HEK293T (cell line): ENCODE results near the gene RUNDC3A.

Experiments used
- CTCF ChIA-PET: fragments of 350-600 bp; formaldehyde crosslinking; extraction: SDS; loops from one replicate; lab custom pipeline; 2021; ENCODE audit warnings: antibody characterized with exemption, inconsistent platforms; lab: Yijun Ruan, JAX
- POLR2A ChIA-PET: fragments of 350-600 bp; formaldehyde crosslinking; extraction: SDS; loops from one replicate; lab custom pipeline; 2020; ENCODE audit warnings: antibody characterized with exemption, inconsistent platforms; lab: Yijun Ruan, JAX
- DNase-seq: peaks from one replicate; pipeline ENCODE4 v3.0.0; 2012; ENCODE audit warnings: mixed read lengths; ENCODE audit errors: extremely low spot score
- ARNT ChIP-seq: fragments of 450-650 bp; IDR thresholded peaks from 2 replicates; pipeline ENCODE4 v1.6.1; 2017; ENCODE audit warnings: mild to moderate bottlenecking
- BHLHE40 ChIP-seq: fragments of 450-650 bp; IDR thresholded peaks from 2 replicates; pipeline ENCODE4 v1.6.1; 2016; ENCODE audit warnings: mild to moderate bottlenecking, moderate library complexity, borderline replicate concordance
- CTBP1 ChIP-seq: fragments of 450-650 bp; IDR thresholded peaks from 2 replicates; pipeline ENCODE4 v1.6.1; 2016; ENCODE audit warnings: borderline replicate concordance
- ELF4 ChIP-seq: fragments of 450-650 bp; IDR thresholded peaks from 2 replicates; pipeline ENCODE4 v1.6.1; 2017; ENCODE audit warnings: antibody characterized with exemption
- FOXA1 ChIP-seq: fragments of 450-650 bp; IDR thresholded peaks from 2 replicates; pipeline ENCODE4 v1.6.1; 2016; ENCODE audit warnings: mild to moderate bottlenecking
- FOXK2 ChIP-seq: fragments of 450-650 bp; IDR thresholded peaks from 2 replicates; pipeline ENCODE4 v1.6.1; 2016; ENCODE audit warnings: mild to moderate bottlenecking
- FOXM1 ChIP-seq: fragments of 450-650 bp; IDR thresholded peaks from 2 replicates; pipeline ENCODE4 v1.6.1; 2017; ENCODE audit warnings: mild to moderate bottlenecking, borderline replicate concordance
- HDGF ChIP-seq: fragments of 450-650 bp; IDR thresholded peaks from 2 replicates; pipeline ENCODE4 v1.6.1; 2017; ENCODE audit warnings: antibody characterized with exemption, borderline replicate concordance
- L3MBTL2 ChIP-seq: fragments of 450-650 bp; conservative IDR thresholded peaks from 2 replicates; pipeline ENCODE4 v1.6.1; 2016; ENCODE audit warnings: mild to moderate bottlenecking
- LEF1 ChIP-seq: fragments of 450-650 bp; IDR thresholded peaks from 2 replicates; pipeline ENCODE4 v1.6.1; 2017; ENCODE audit warnings: mild to moderate bottlenecking, borderline replicate concordance
- NFRKB ChIP-seq: fragments of 450-650 bp; IDR thresholded peaks from 2 replicates; pipeline ENCODE4 v1.6.1; 2016; ENCODE audit warnings: mild to moderate bottlenecking, moderate library complexity
- PKNOX1 ChIP-seq: fragments of 450-650 bp; IDR thresholded peaks from 2 replicates; pipeline ENCODE4 v1.6.1; 2016
- SP1 ChIP-seq: fragments of 450-650 bp; IDR thresholded peaks from 2 replicates; pipeline ENCODE4 v1.6.1; 2017
- SUZ12 ChIP-seq: fragments of 450-650 bp; IDR thresholded peaks from 2 replicates; pipeline ENCODE4 v1.6.1; 2016; ENCODE audit warnings: mild to moderate bottlenecking
- TARDBP ChIP-seq: fragments of 450-650 bp; IDR thresholded peaks from 2 replicates; pipeline ENCODE4 v1.6.1; 2016
- ZNF384 ChIP-seq: fragments of 450-650 bp; IDR thresholded peaks from 2 replicates; pipeline ENCODE4 v1.6.1; 2016

RUNDC3A gene

DNA sequence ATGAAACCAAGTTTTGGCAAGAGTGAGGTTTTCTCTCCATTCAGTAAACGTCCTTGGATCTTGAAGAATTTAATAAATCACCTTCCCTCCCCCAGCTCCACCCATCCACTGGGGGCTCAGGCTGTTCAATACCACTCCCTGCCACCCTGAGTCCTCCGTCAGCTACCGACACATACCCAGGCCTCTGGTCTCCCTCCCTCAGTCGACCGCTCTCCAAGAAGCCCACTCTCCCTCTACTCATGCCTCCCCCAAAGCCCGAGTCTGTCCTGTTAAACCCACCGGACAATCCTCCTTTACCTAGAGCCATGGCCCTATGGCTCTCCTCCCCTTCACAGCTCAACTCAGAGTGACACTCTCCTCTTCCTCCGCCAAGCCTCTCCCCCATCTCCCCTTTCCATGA, 20.8 kb upstream of the RUNDC3A start:
- DNase-seq, result no peak
- ChIA-PET POLR2A (interaction anchor here (0.6 kb wide), 1 partner anchor 24 kb away, joined by 3 read pairs; no protein-coding TSS in a partner anchor), CTCF (interaction anchor here (0.7 to 0.9 kb wide), 2 partner anchors 78 to 294 kb away, joined by 3 read pairs; no protein-coding TSS in a partner anchor)
- no peak for TF ChIP-seq L3MBTL2

DNA sequence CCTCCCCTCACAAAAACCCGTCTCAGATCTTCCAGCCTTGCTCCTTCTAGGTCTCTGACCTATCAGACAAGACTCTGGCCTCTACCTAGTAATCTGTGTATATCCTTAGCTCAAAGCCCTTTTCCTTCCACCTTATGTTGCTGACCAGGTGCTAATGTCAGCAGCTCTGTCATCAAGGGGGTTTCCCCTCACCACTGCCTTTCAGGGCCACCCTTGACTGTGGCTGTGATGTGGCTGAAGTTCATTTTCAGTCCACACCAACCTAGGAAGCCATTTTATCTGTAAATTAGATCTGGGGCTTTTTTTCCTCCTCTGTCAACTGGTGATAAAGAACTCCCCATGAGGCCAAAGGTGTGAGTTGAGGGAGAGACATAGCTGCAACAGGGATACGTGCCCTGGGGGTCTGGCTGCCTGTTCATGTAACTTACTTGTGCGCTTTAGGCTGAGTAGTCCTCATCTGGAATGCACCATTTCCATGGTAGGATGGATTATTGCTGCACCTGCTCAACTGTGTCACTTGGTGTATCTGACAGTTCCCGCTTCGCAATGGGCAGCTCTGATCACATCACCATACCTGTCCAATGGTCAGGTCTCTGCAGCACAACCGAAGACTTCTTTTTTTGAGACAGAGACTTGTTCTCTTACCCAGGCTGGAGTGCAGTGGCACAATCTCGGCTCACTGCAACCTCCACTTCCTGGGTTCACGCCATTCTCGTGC, 14.7 kb upstream of the RUNDC3A start:
- DNase-seq, result no peak
- no peak for TF ChIP-seq ELF4
- no peak for TF ChIP-seq TARDBP
- POLR2A ChIA-PET, result no interaction called here
- CTCF ChIA-PET, result no interaction called here

- no peak for DNase-seq
- POLR2A ChIA-PET, result no interaction called here
- CTCF ChIA-PET, result no interaction called here
- no peak for TF ChIP-seq SP1
- no peak for TF ChIP-seq PKNOX1
- no peak for TF ChIP-seq L3MBTL2
- no peak for TF ChIP-seq BHLHE40
- no peak for TF ChIP-seq ELF4
- no peak for TF ChIP-seq CTBP1
- no peak for TF ChIP-seq ARNT
- no peak for TF ChIP-seq SUZ12
- no peak for TF ChIP-seq FOXM1
These were observed 10.4 kb upstream of the RUNDC3A start for GRCh38 chr17:44297975-44298374.

- ChIA-PET POLR2A (no interaction called here), CTCF (no interaction called here)
- TF ChIP-seq LEF1 (no peak), BHLHE40 (no peak), FOXK2 (no peak)
- DNase-seq, result no peak
These were observed 3.8 kb upstream of the RUNDC3A start for GRCh38 chr17:44304651-44305050.

DNA sequence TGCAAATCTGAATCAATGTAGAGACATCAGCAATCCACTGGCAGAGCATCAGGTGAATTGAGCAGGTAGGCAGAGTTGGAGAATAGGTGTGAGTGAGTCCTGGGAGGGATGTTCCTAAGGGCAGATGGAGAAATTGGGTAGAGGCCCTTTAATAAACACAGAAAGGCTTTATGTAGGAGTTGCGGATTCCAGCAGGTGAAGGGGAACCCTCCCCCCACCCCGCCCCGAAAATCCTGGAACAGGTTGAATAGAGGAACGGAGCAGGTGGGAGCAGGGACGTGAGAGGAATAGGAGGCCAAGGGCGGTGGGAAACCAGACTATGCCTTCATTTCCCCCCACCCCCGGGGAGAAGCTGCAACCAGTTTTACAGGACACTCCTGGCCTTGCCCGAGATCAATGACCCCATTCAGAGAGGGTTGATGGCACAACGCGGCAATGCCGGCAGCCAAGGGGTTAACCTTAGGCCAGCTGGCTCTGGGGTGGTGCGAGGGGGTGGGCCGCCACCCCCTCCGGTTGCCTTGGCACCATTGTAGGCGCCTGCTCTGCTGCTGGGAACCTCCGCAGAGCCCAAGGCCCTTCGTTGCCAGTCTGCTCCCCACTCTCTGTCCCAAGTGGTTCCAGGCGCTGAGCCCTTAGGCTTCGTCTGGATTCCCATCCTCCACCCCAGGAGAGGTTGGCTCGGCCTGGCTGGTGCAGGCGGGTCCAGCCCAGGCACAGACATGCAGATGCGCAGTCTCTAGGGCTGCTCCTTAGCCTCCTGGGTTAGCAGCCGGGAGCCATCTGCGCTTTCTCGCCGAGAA, 814 bp upstream of the RUNDC3A start:
- TF ChIP-seq L3MBTL2 (0 out of 2 replicates have a peak, but pooled peaks have one; percentile 37), CTBP1 (no peak)
- DNase-seq, result peak; percentile 67
- CTCF ChIA-PET, result no interaction called here
- POLR2A ChIA-PET, result interaction anchor here (1.2 kb wide), 1 partner anchor 87 kb away, joined by 3 read pairs; no protein-coding TSS in a partner anchor

GRCh38 chr17:44308865-44309264, 464 bp downstream of the RUNDC3A start:
- ChIA-PET POLR2A (interaction anchor here (1.2 kb wide), 1 partner anchor 88 kb away, joined by 3 read pairs; no protein-coding TSS in a partner anchor), CTCF (no interaction called here)
- TF ChIP-seq SP1, result no peak
- TF ChIP-seq TARDBP, result no peak
- no peak for TF ChIP-seq ELF4
- no peak for TF ChIP-seq PKNOX1
- TF ChIP-seq FOXK2, result no peak
- TF ChIP-seq ARNT, result no peak
- TF ChIP-seq FOXA1, result no peak
- no peak for TF ChIP-seq HDGF
- TF ChIP-seq BHLHE40, result no peak
- TF ChIP-seq LEF1, result no peak
- TF ChIP-seq ZNF384, result no peak
- no peak for TF ChIP-seq L3MBTL2
- no peak for TF ChIP-seq CTBP1
- no peak for TF ChIP-seq NFRKB
- TF ChIP-seq SUZ12, result no peak
- no peak for TF ChIP-seq FOXM1
- peak; percentile 6 for DNase-seq

- TF ChIP-seq HDGF (no peak), L3MBTL2 (no peak), PKNOX1 (no peak), SUZ12 (no peak), NFRKB (no peak), ARNT (no peak), TARDBP (no peak), SP1 (no peak), BHLHE40 (no peak), FOXM1 (no peak), ZNF384 (no peak), ELF4 (no peak), LEF1 (no peak), FOXA1 (no peak), CTBP1 (no peak), FOXK2 (no peak)
- DNase-seq, result no peak
- ChIA-PET POLR2A (no interaction called here), CTCF (interaction anchor here (1.0 kb wide), 1 partner anchor 17 kb away, joined by 4 read pairs; no protein-coding TSS in a partner anchor)
These were observed 1.1 kb downstream of the RUNDC3A start for GRCh38 chr17:44309472-44309871.
